Uterus (tissue), 4 donors: Measurements from ENCODE around the gene ARHGEF26. TPM values are rescaled to one million over a fixed set of nuclear protein-coding genes. Genes with fewer than 3 reads are reported as not detected.

ENCODE experiments used
- DNase-seq, 2 donors: peaks; one replicate each; pipeline ENCODE4 v3.0.0-alpha.2; 2019 to 2020
- H3K27ac ChIP-seq, 2 donors: fragments of 200-600 bp; sonication (generic); 1 replicate in 1 of 2; 2 replicates in 1 of 2; pipeline ENCODE4 v1.5.1; 2016 to 2018
- H3K27me3 ChIP-seq, 2 donors: fragments of 200-600 bp; sonication (generic); one replicate each; pipeline ENCODE4 v1.5.1; 2018 to 2019; ENCODE audit warnings: control low read depth in 1 of 2
- H3K36me3 ChIP-seq, 2 donors: fragments of 200-600 bp; sonication (generic); one replicate each; pipeline ENCODE4 v1.5.1; 2019; ENCODE audit warnings: control low read depth in 1 of 2
- H3K4me1 ChIP-seq, 2 donors: fragments of 200-600 bp; sonication (generic); one replicate each; pipeline ENCODE4 v1.5.1; 2018 to 2019; ENCODE audit warnings: control low read depth in 1 of 2
- H3K4me3 ChIP-seq, 2 donors: fragments of 200-600 bp; sonication (generic); 1 replicate in 1 of 2; 2 replicates in 1 of 2; pipeline ENCODE4 v1.5.1; 2018 to 2019; ENCODE audit warnings: mild to moderate bottlenecking in 1 of 2
- H3K9me3 ChIP-seq, 2 donors: fragments of 200-600 bp; sonication (generic); one replicate each; pipeline ENCODE4 v1.5.1; 2019; ENCODE audit warnings: control low read depth in 1 of 2
- CTCF ChIP-seq, 4 experiments: fragments of 200-600 bp in 2 of 4; fragments of 450-650 bp in 2 of 4; sonication (generic) in 2 of 4; IDR thresholded peaks; one replicate each; pipeline ENCODE4 v1.5.1; 2016 to 2019; ENCODE audit warnings: antibody characterized with exemption in 4 of 4, mild to moderate bottlenecking in 2 of 4, moderate library complexity in 1 of 4
- POLR2A ChIP-seq, 2 donors: fragments of 450-650 bp; IDR thresholded peaks; one replicate each; pipeline ENCODE4 v1.6.1; 2016; ENCODE audit warnings: antibody characterized with exemption in 2 of 2, mild to moderate bottlenecking in 1 of 2, moderate library complexity in 1 of 2
- intact Hi-C: fragments of 100-400 bp; cut with DNase I; formaldehyde crosslinking; loops from one replicate; pipeline ENCODE4 v1.15.1; 2023; ENCODE audit warnings: low total_unique reads
- total RNA-seq, 4 donors: library from RNA; depleted of rRNA in 3 of 4; stranded (reverse); fragments of >200 nt in 3 of 4; gene quantifications; one replicate each; pipeline versions ENCODE4 v1.1.0 to v1.2.4, GENCODE V29; 2014 to 2023
- donor health status: DM: yes; HTN: yes; CAD: no.

ARHGEF26 gene
- total RNA-seq, 4 donors from 2014 or later, result 13.5 to 43.5 (median 16.6) TPM

DNA sequence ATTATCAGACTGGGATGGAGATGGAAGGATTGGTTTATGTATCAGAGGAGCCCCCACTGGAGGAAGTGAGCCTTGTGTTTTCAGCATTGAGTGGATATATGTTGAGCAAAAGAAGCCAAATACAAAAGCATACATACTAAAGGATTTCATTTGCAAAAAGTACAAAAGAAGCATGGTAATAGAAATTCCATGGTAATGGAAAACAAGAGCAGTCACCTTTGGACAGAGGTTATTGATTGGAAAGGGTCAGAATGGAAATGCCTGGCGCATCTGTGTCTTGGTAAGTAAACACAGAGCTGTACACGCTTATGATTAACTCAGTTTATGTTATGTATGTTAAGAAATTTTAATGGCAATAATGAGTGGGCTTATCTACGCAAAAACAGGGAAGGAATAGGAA lies 130.4 kb downstream of the ARHGEF26 start:
- intact Hi-C loops, result no loop called here
- H3K27ac ChIP-seq, result no peak overlapping the region

DNA sequence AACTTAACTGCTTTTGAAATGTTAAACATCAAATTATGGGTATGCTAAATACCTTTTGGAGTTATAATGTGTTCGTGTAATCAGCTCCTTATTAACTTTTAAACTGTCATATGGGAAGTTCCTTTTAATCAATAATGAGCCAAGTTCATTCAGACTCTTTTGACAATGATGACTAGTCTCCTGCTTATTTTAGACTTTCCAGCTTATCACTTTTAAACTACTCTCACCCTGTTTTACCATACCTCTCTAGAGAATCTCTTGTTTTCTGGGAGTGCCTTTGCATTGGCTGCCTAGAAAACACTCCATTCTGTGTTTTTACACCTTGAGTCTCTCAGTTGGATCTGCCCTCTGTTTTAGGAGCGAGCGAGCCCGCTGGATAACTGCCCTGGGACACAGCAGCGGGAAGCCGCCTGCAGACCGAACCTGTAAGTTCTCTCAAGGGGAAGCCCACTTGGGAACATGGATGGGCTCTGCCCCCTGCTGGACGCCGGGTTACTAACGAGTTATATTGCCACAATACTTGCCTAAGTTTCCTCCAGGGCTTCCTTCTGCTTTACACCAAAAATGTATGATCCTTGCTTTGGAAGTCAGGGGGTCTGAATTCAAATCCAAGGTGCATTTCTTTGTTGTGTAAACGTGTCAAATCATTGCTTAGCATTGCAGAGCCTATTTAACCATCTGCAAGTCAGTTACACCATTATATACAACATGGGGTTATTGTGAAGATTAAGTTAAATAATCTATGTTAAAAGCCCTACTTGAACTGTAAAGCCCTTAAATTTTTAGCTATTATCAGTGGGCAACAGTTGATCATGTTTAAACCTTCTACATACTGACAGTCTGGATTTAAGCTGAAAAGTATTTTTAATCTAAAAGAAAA lies 131.8 kb downstream of the ARHGEF26 start:
- intact Hi-C loops, result no loop called here
- H3K9me3 ChIP-seq, result no peaks in the 10 kb centered on the region
- TF ChIP-seq CTCF (IDR thresholded peaks at IDR 0.05) (peak; percentile 80 to 89 (median 88)), POLR2A (IDR thresholded peaks at IDR 0.05) (no peak)
- DNase-seq, result peak; percentile 89 to 90
- H3K4me3 ChIP-seq, result no peak overlapping the region
- H3K36me3 ChIP-seq, result no peaks in the 10 kb centered on the region
- no peaks in the 10 kb centered on the region for H3K27me3 ChIP-seq
- H3K4me1 ChIP-seq, result no peaks in the 10 kb centered on the region
- no peak overlapping the region for H3K27ac ChIP-seq

More for the DNA sequence above, 130.4 kb downstream of the ARHGEF26 start:
- H3K4me1 ChIP-seq, result no peaks in the 10 kb centered on the region
- DNase-seq, result no peak
- no peak overlapping the region for H3K4me3 ChIP-seq
- no peaks in the 10 kb centered on the region for H3K36me3 ChIP-seq
- H3K27me3 ChIP-seq, result no peaks in the 10 kb centered on the region
- no peak for TF ChIP-seq CTCF (IDR thresholded peaks at IDR 0.05)
- no peak for TF ChIP-seq POLR2A (IDR thresholded peaks at IDR 0.05)
- no peaks in the 10 kb centered on the region for H3K9me3 ChIP-seq

DNA sequence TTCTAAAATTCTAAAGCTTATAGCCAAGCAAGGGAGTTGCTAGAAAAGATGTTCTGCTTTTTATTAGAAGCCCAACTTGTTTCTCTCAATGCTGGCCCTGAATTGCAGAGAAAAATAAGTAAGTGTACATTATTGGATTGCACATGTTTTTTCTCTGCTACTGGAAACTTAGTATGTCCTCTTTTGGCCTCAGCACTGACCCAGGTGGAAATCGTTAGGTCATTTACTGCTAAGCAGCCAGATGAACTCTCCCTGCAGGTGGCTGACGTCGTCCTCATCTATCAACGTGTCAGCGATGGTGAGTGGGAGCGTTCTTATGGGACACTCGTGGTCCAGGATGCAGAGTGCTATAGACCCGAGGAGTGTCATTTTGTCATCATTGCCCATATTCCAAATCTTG lies 133.3 kb downstream of the ARHGEF26 start:
- no peaks in the 10 kb centered on the region for H3K4me1 ChIP-seq
- intact Hi-C loops, result no loop called here
- H3K4me3 ChIP-seq, result no peak overlapping the region
- no peaks in the 10 kb centered on the region for H3K27me3 ChIP-seq
- TF ChIP-seq POLR2A (IDR thresholded peaks at IDR 0.05), result no peak
- TF ChIP-seq CTCF (IDR thresholded peaks at IDR 0.05), result no peak
- H3K9me3 ChIP-seq, result no peaks in the 10 kb centered on the region
- H3K27ac ChIP-seq, result no peak overlapping the region
- no peak for DNase-seq
- H3K36me3 ChIP-seq, result no peaks in the 10 kb centered on the region

- Histone ChIP-seq H3K9me3 (no peaks in the 10 kb centered on the region), H3K27ac (no peak overlapping the region), H3K4me3 (no peak overlapping the region), H3K36me3 (no peaks in the 10 kb centered on the region), H3K27me3 (no peaks in the 10 kb centered on the region), H3K4me1 (no peaks in the 10 kb centered on the region)
- no peak for DNase-seq
- no peak for TF ChIP-seq CTCF (IDR thresholded peaks at IDR 0.05)
- no peak for TF ChIP-seq POLR2A (IDR thresholded peaks at IDR 0.05)
- intact Hi-C loops, result no loop called here
Observed at GRCh38 chr3:154273381-154273780, 152.2 kb downstream of the ARHGEF26 start.

DNA sequence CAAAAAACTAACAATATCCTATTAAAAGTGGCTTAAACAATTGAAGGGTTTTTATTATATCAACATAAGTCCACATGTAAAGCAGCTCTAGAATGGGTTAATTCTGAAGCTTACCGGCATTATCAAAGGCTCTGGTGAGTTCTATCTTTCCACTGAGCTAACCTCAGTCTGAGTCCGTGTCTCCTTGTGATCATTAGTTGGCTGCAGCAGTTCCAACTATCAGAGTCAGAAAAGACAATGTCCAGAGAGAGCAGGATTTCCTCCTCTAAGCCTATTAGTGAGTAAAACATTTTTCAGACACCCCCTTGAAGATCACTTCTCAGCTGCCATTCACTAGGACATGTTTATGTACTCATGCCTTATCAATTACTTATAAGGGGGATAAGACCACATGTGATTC lies 153.2 kb downstream of the ARHGEF26 start:
- no peaks in the 10 kb centered on the region for H3K9me3 ChIP-seq
- no peak for DNase-seq
- H3K27ac ChIP-seq, result no peak overlapping the region
- no peak for TF ChIP-seq POLR2A (IDR thresholded peaks at IDR 0.05)
- TF ChIP-seq CTCF (IDR thresholded peaks at IDR 0.05), result no peak
- no peaks in the 10 kb centered on the region for H3K4me1 ChIP-seq
- intact Hi-C loops, result no loop called here
- H3K27me3 ChIP-seq, result no peaks in the 10 kb centered on the region
- no peak overlapping the region for H3K4me3 ChIP-seq
- H3K36me3 ChIP-seq, result no peaks in the 10 kb centered on the region
